ENCODE data around the gene TECRL.

- TF ChIP-seq, protein P1, sequence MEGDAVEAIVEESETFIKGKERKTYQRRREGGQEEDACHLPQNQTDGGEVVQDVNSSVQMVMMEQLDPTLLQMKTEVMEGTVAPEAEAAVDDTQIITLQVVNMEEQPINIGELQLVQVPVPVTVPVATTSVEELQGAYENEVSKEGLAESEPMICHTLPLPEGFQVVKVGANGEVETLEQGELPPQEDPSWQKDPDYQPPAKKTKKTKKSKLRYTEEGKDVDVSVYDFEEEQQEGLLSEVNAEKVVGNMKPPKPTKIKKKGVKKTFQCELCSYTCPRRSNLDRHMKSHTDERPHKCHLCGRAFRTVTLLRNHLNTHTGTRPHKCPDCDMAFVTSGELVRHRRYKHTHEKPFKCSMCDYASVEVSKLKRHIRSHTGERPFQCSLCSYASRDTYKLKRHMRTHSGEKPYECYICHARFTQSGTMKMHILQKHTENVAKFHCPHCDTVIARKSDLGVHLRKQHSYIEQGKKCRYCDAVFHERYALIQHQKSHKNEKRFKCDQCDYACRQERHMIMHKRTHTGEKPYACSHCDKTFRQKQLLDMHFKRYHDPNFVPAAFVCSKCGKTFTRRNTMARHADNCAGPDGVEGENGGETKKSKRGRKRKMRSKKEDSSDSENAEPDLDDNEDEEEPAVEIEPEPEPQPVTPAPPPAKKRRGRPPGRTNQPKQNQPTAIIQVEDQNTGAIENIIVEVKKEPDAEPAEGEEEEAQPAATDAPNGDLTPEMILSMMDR (IDR thresholded peaks at IDR 0.05; ENCODE audit: low read depth, low read length): no peak
- TF ChIP-seq EZH2phosphoT487 (IDR thresholded peaks at IDR 0.05; ENCODE audit: low read depth): no peak
Observed at GRCh38 chr4:64250061-64250460, 159.2 kb downstream of the TECRL start.
